SK-N-MC (cell line): ENCODE measurements around the gene PRRC2B.

Experiments
- DNase-seq: peaks from one replicate; pipeline ENCODE4 v3.0.0-alpha.2; 2011; ENCODE audit warnings: low read depth, low spot score
- H3K27ac ChIP-seq: fragments of 200-600 bp; sonication (generic); 2 replicates; pipeline ENCODE4 v1.5.1; 2016; ENCODE audit warnings: mixed run types
- H3K36me3 ChIP-seq: fragments of 200-600 bp; sonication (generic); 2 replicates; pipeline ENCODE4 v1.6.1; 2017; ENCODE audit warnings: antibody characterized with exemption, low read length, mixed read lengths; ENCODE audit not compliant: insufficient read depth
- H3K4me3 ChIP-seq: fragments of 200-600 bp; sonication (generic); 2 replicates; pipeline ENCODE4 v1.5.1; 2016
- H3K9ac ChIP-seq: fragments of 200-600 bp; sonication (generic); 2 replicates; pipeline ENCODE4 v1.8.0; 2017; ENCODE audit warnings: mixed run types, mixed read lengths; ENCODE audit not compliant: insufficient read length
- H3K9me3 ChIP-seq: fragments of 200-600 bp; sonication (generic); 2 replicates; pipeline ENCODE4 v1.6.1; 2017; ENCODE audit warnings: low read depth, mild to moderate bottlenecking, antibody characterized with exemption, low read length, moderate library complexity, mixed read lengths
- EZH2 ChIP-seq: fragments of 200-600 bp; sonication (generic); IDR thresholded peaks from one replicate; pipeline ENCODE4 v1.6.1; 2017; ENCODE audit warnings: antibody characterized with exemption
- FOXP2 ChIP-seq: optimal IDR thresholded peaks from 2 replicates; pipeline ENCODE3; 2011; ENCODE audit warnings: mild to moderate bottlenecking, moderate library complexity; ENCODE audit not compliant: insufficient read depth; ENCODE audit errors: extremely low read length, control extremely low read depth
- POLR2AphosphoS5 ChIP-seq: IDR thresholded peaks from 2 replicates; pipeline ENCODE4 v1.6.1; 2012; ENCODE audit warnings: mild to moderate bottlenecking, low read depth, low read length, borderline replicate concordance

The PRRC2B gene

DNA sequence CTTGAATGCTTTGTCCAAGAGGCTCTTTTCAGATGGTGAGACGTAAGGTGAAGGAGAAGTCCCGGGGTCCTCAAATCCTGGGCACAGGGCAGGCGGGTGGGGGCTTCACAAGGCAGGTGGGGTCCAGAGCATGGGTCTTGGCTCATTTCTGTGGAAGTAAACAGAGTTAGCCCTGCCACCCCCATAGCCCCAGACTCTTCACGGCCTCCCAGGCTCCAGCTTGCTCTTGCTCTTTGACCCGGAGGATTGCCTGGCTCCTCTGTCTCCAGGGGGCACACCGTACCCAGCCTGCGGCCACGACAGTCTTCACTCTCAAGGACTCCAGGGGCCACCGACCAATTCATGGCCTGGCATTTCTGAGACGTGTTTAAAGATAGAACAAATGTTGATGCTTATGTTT, 80.0 kb downstream of the PRRC2B start:
- no peak overlapping the region for H3K27ac ChIP-seq
- no peak for DNase-seq
- no peak overlapping the region for H3K9ac ChIP-seq
- no peaks in the 10 kb centered on the region for H3K9me3 ChIP-seq
- peaks cover 97% of the 10 kb centered on the region for H3K36me3 ChIP-seq
- no peak for TF ChIP-seq FOXP2
- no peak for TF ChIP-seq POLR2AphosphoS5
- TF ChIP-seq EZH2 = no peak
- H3K4me3 ChIP-seq = no peak overlapping the region

- no peak for DNase-seq
- Histone ChIP-seq H3K27ac (no peak overlapping the region), H3K4me3 (no peak overlapping the region), H3K9me3 (no peaks in the 10 kb centered on the region), H3K9ac (no peak overlapping the region), H3K36me3 (peaks cover 97% of the 10 kb centered on the region)
- TF ChIP-seq FOXP2 (no peak), EZH2 (no peak), POLR2AphosphoS5 (no peak)
Observed at GRCh38 chr9:131474711-131475110, 80.8 kb downstream of the PRRC2B start.

DNA sequence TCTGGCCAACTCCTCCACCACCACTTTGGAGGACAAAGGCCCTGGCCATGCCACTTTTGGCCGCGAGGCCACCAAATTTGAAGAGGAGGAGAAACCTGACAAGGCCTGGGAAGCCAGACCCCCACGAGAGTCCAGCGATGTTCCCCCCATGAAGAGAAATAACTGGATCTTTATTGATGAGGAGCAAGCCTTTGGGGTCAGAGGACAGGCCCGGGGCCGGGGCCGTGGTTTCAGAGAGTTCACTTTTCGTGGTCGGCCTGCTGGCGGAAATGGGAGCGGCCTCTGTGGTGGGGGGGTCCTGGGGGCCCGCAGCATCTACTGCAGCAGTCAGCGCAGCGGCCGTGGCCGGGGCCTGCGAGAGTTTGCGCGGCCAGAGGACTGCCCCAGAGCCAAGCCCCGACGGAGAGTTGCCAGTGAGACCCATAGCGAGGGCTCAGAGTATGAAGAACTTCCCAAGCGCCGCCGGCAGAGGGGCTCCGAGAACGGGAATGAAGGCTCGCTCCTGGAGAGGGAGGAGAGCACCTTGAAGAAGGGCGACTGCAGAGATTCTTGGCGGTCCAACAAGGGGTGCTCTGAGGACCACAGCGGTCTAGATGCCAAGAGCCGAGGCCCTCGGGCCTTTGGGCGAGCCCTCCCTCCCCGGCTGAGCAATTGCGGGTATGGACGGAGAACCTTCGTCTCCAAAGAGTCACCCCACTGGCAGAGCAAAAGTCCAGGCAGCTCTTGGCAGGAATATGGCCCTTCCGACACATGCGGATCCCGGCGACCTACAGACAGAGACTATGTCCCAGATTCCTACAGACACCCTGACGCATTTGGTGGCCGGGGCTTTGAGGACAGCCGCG, 81.4 kb downstream of the PRRC2B start:
- Histone ChIP-seq H3K27ac (no peak overlapping the region), H3K9ac (no peak overlapping the region), H3K4me3 (no peak overlapping the region), H3K9me3 (no peaks in the 10 kb centered on the region), H3K36me3 (peaks cover 97% of the 10 kb centered on the region)
- TF ChIP-seq EZH2 (no peak), POLR2AphosphoS5 (no peak), FOXP2 (no peak)
- DNase-seq = no peak

- peaks cover 95% of the 10 kb centered on the region for H3K36me3 ChIP-seq
- H3K27ac ChIP-seq = no peak overlapping the region
- DNase-seq = no peak
- TF ChIP-seq EZH2 (no peak), FOXP2 (no peak), POLR2AphosphoS5 (no peak)
- no peak overlapping the region for H3K9ac ChIP-seq
- H3K4me3 ChIP-seq = no peak overlapping the region
- H3K9me3 ChIP-seq = no peaks in the 10 kb centered on the region
Observed at GRCh38 chr9:131475956-131476776, 82.3 kb downstream of the PRRC2B start.

DNA sequence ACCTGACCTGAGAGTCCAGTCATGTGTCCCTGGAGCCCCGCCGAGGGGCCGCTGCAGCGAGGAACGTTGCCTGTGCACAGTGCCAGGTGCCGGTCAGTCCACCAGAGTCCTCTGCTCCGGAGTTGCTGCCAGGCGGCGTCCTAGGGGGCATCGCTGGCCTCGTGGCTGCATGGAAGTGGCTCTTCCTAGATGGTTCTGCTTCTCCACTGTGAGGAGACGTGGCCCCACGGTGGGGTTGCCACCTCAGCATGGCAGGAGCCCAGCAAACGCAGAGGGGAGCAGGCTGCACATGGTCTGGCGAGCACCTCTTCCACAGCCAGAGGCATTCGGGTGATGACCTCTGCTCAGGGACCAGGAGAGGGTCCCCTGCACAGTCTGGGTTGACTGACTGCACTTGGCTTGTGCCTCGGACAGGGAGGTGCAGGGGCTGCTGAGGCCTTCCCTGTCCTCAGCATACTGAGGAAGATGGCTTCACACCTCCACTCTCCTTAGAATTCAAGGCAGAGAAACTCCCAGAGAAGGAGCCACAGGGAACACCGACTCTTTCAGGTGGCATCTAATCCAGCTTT, 83.0 kb downstream of the PRRC2B start:
- no peak overlapping the region for H3K9ac ChIP-seq
- H3K4me3 ChIP-seq = no peak overlapping the region
- H3K36me3 ChIP-seq = peaks cover 95% of the 10 kb centered on the region
- no peak overlapping the region for H3K27ac ChIP-seq
- no peaks in the 10 kb centered on the region for H3K9me3 ChIP-seq
- TF ChIP-seq POLR2AphosphoS5 (no peak), FOXP2 (no peak), EZH2 (no peak)
- DNase-seq = no peak

- no peak for DNase-seq
- Histone ChIP-seq H3K36me3 (peaks cover 96% of the 10 kb centered on the region), H3K9ac (no peak overlapping the region), H3K4me3 (no peak overlapping the region), H3K27ac (no peak overlapping the region), H3K9me3 (no peaks in the 10 kb centered on the region)
- no peak for TF ChIP-seq EZH2
- no peak for TF ChIP-seq POLR2AphosphoS5
- TF ChIP-seq FOXP2 = no peak
Observed at GRCh38 chr9:131477367-131477766, 83.5 kb downstream of the PRRC2B start.

DNA sequence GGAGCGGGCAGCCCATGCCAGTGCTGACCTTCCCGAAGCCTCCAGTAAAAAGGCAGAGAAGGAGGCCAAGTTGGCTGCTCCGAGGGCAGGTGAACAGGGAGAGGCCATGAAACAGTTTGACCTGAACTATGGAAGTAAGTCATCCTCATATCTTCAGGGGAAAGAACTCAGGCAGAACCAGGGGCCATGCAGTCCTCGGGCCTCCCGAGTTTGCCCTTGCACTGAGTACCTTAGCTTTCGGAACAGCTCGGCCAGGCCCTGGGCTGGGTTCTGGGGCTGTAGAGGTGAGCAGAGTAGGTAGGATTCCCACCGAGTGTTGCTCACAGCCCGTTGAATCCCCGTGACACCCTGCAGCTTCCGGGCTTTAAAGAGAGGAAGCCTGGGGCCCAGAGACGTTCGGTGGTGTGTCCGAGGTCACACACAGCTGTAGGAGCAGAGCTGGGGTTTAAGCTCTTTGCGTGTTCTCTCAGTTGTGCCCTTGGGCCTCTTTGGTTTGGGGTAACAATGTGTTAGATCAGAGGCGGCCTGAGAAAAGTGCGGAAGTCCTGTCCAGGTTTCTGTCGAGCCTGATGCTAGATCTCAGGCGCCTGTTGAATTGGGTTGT, 84.0 kb downstream of the PRRC2B start:
- DNase-seq = no peak
- Histone ChIP-seq H3K9ac (no peak overlapping the region), H3K9me3 (no peaks in the 10 kb centered on the region), H3K36me3 (peaks cover 96% of the 10 kb centered on the region), H3K27ac (no peak overlapping the region), H3K4me3 (no peak overlapping the region)
- TF ChIP-seq EZH2 (no peak), POLR2AphosphoS5 (no peak), FOXP2 (no peak)

- Histone ChIP-seq H3K4me3 (no peak overlapping the region), H3K9me3 (no peaks in the 10 kb centered on the region), H3K36me3 (peaks cover 96% of the 10 kb centered on the region), H3K9ac (no peak overlapping the region), H3K27ac (no peak overlapping the region)
- no peak for DNase-seq
- TF ChIP-seq EZH2 = no peak
- TF ChIP-seq POLR2AphosphoS5 = no peak
- TF ChIP-seq FOXP2 = no peak
Observed at GRCh38 chr9:131478421-131478868, 84.6 kb downstream of the PRRC2B start.
